GM12801 (cell line): ENCODE results near the gene ZNF174.

Source experiments
- TF ChIP-seq, protein P1 (sequence below): IDR thresholded peaks from one replicate; pipeline ENCODE4 v1.5.1; 2011; ENCODE audit warnings: control low read depth; ENCODE audit not compliant: insufficient read length; ENCODE audit errors: extremely low read depth

ZNF174 gene

GRCh38 chr16:3401719-3402397 is 843 bp downstream of the ZNF174 start:
- TF ChIP-seq, protein P1, sequence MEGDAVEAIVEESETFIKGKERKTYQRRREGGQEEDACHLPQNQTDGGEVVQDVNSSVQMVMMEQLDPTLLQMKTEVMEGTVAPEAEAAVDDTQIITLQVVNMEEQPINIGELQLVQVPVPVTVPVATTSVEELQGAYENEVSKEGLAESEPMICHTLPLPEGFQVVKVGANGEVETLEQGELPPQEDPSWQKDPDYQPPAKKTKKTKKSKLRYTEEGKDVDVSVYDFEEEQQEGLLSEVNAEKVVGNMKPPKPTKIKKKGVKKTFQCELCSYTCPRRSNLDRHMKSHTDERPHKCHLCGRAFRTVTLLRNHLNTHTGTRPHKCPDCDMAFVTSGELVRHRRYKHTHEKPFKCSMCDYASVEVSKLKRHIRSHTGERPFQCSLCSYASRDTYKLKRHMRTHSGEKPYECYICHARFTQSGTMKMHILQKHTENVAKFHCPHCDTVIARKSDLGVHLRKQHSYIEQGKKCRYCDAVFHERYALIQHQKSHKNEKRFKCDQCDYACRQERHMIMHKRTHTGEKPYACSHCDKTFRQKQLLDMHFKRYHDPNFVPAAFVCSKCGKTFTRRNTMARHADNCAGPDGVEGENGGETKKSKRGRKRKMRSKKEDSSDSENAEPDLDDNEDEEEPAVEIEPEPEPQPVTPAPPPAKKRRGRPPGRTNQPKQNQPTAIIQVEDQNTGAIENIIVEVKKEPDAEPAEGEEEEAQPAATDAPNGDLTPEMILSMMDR, result no peak

- TF ChIP-seq, protein P1, result no peak
These were observed 7.7 kb downstream of the ZNF174 start for GRCh38 chr16:3408561-3409197.

DNA sequence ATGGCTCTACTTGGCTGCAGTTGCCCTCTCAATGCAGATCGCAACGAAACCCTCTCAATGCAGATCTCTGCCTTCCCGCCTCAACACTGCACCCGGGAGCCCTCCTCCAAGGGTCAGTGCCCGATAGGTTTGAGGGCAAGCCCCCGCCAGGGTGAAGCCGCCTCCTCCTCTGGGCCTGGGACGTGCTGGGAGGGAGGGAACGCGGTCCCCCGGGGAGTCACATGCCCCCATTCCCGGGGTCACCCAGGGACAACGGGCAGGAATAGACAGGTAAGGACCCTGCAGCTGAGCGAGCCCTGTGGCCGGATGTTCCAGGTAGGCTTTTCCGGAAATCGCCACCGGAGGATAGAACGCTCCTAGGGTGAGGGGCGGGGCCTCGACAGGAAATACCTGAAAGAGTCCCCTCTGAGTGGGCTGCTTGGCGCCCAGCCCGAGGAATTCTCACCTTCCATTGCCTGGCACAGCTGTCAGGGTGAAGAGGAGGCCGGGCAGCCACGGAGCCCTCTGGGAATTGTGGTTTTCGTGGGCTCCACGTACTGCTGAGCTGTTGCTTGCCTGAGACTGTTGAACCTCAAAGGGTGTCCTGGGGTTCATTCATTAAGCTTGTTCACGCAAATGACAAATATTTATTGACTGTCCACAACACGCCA is 12.8 kb downstream of the ZNF174 start:
- TF ChIP-seq, protein P1, result no peak

DNA sequence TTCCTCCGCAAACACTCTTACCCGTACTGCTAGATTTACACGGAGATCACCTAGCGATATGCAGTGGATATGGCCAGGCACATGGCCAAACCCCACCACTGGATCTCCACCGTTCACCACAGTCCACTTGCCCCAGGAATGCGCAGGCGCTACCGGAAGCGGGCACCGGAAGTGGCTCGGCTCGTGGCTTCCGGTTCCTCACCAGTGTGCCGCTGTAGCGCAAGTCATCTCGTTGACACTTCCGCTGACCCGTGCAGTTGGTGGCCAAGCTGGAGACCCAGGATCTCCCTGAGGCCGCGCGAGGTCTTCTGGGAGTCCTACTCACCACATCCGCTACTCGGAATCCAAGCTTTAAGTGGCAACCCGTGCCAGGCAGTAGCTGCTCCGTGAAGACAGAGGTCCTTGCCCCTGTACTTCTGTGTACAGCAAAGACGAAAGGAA is 30.8 kb downstream of the ZNF174 start:
- TF ChIP-seq, protein P1, result no peak

DNA sequence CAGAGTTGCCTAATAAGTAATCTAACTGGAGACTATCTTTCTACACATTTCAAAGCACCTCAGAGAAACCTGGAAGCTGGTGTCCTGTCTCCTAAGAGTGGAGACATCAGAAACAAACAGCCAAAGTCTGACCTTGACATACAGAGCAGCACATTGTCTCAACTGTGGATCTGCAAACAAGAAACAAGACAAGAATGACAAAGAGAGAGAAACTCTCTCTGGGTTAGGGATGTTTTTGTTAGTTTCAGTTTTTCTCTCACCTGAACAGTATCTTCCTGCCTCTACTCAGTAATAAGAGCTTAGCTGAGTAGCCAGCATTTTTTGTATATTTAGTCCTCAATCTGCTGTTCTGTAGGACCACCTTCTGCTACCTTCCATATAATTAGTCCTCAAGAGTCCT is 33.4 kb downstream of the ZNF174 start:
- TF ChIP-seq, protein P1, result no peak

DNA sequence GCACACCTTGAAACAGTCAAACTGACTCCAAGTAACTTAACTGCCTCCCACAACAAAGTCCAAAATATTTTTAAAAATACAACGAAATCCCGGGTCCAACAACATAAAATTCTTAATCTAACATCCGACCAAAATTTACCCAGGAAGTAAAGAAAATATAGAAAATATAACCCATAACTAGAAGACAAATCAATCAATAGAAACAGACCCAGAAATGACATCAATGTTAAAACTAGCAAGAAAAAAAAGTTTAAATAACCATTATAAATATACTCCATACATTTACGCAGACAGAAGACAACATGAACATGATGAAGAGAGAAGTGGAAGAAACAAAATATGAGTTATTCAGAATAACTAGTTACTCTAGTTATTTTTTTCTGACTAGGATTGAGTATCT is 38.6 kb downstream of the ZNF174 start:
- TF ChIP-seq, protein P1, result no peak

- TF ChIP-seq, protein P1, result no peak
These were observed 42.4 kb downstream of the ZNF174 start, which contains the start of the genes NAA60 and ZNF597 for GRCh38 chr16:3443108-3444031. TSS of gene NAA60 (plus strand) at chr16:3443680. CDS start at chr16:3476228, 32,548 bp downstream. TSS of gene ZNF597 (minus strand) at chr16:3443504. CDS start at chr16:3443153, 351 bp downstream.
